Activated naive CD4-positive, alpha-beta T cell treated with anti-CD3 and anti-CD28 coated beads, Interleukin-2, amount 50 U/mL, for 24 hours (primary cell): ENCODE data around the gene TOR1AIP2.
"Not testable (repeated sequence)": the region's sequence is repeated elsewhere in the genome, so short reads cannot be mapped to it uniquely, and the experiment has no call there.

Experiments
- H3K27ac Mint-ChIP-seq: one replicate; pipeline ENCODE4 v1.8.0; 2021; ENCODE audit warnings: mild to moderate bottlenecking, mixed read lengths
- H3K27me3 Mint-ChIP-seq: one replicate; pipeline ENCODE4 v1.8.0; 2021; ENCODE audit warnings: mixed read lengths
- H3K36me3 Mint-ChIP-seq: one replicate; pipeline ENCODE4 v1.8.0; 2021; ENCODE audit warnings: mixed read lengths
- H3K4me1 Mint-ChIP-seq: one replicate; pipeline ENCODE4 v1.8.0; 2021; ENCODE audit warnings: mixed read lengths
- H3K4me3 Mint-ChIP-seq: one replicate; pipeline ENCODE4 v1.8.0; 2021; ENCODE audit warnings: mild to moderate bottlenecking, mixed read lengths
- H3K9me3 Mint-ChIP-seq: one replicate; pipeline ENCODE4 v1.8.0; 2021; ENCODE audit warnings: mixed read lengths

TOR1AIP2 gene

DNA sequence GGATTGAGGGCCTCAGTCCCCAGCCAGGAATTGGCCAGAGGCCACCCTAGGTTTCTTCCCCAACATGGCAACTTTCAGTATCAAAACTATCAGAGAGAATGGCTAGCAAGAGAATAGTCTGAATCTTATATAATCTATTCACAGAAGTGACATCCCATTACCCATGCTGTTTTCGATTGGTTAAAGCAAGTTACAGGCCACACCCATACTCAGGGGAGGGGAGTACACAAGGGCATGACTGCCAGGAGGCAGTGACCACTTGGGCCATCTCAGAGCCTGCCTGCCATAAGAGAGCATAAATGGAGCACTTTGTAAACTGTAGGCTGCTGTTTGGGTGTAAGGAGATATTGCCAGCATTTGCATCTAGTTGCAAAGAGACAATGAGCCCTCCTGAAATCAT is 69.1 kb downstream of the TOR1AIP2 start:
- Mint-ChIP-seq H3K4me3 (no peak overlapping the region), H3K27me3 (peaks cover 3% of the 10 kb centered on the region), H3K9me3 (no peaks in the 10 kb centered on the region), H3K4me1 (peaks cover 6% of the 10 kb centered on the region), H3K27ac (no peak overlapping the region), H3K36me3 (no peaks in the 10 kb centered on the region)

DNA sequence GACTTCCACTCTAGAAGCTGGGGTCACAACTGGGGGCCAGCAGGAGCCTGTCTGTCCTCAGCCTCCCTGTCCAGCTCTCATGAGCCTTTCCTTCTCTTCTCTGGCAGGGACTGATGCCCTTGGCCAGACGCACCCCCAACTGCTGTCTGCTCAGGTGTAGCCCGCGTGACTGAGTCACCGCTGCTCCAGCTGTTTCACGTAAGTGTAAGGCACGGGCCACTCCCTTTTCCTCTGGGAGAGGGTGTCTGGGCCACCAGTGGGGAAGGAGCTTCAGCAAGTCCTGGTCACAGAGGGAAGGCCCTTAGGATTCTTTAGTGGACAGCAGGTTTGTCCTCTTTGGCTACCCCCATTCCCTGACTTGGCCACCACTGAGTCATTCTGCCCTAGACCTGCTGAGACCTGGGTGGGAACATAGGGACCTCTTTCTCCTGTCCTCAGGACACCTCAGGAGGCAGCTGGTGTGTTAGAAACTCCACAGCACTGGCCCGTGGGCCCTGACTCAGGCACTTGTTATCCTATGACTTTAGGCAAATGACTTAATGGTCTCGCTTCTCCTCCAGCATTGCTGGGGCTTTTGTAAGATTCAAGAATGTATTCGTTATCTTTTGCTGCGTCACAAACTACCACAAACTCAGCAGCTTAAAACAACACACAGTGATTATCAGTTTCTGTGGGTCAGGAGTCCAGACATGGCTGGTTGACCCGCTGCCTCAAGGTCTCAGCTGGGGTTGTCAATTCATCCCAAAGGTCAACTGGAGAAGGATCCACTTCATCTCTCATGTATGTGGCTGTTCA is 69.7 kb downstream of the TOR1AIP2 start:
- H3K4me1 Mint-ChIP-seq, result peaks cover 6% of the 10 kb centered on the region
- peaks cover 3% of the 10 kb centered on the region for H3K27me3 Mint-ChIP-seq
- H3K4me3 Mint-ChIP-seq, result no peak overlapping the region
- H3K9me3 Mint-ChIP-seq, result no peaks in the 10 kb centered on the region
- H3K36me3 Mint-ChIP-seq, result no peaks in the 10 kb centered on the region
- no peak overlapping the region for H3K27ac Mint-ChIP-seq

DNA sequence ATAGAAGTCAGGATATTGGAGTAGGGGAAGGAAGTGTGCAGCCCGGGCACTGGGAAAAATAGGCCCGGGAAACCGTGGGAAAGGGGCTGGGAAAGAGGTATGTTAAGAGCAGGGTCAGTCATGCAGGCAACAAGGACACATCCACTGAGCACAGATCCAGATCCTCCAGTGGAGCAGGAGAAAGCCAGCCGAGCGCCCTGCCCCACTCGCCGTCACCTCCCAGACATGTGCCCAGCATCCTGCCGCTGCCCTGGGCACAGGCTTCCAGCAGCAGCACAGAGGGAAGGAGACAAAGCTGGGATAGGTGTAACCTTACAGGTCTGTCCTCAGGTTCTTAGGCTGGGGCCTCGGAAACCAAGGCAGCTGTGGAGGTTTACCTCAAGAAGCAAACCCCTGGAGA is 70.3 kb downstream of the TOR1AIP2 start:
- Mint-ChIP-seq H3K27me3 (peaks cover 3% of the 10 kb centered on the region), H3K4me3 (no peak overlapping the region), H3K4me1 (peaks cover 6% of the 10 kb centered on the region), H3K9me3 (no peaks in the 10 kb centered on the region), H3K27ac (no peak overlapping the region), H3K36me3 (no peaks in the 10 kb centered on the region)

DNA sequence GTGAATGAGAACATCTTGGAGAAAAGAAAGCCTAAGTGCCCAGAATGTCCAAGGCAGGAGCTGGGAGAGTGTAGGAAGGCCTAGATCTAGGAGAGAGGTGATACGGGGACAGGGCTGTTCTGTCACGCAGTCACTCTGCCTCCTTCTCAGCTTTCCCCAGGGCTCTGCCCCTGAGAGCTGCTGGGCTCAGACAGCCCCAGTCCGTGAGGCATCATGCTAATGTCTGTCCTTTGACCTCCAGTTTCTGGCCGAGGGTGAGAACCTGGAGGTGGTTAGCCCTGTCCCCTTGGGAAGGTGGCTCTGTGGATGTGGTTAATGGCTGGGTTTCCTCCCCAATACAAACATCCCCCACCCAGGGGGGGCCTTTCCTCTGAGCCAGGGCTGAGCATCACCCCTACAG is 71.3 kb downstream of the TOR1AIP2 start:
- Mint-ChIP-seq H3K36me3 (no peaks in the 10 kb centered on the region), H3K4me3 (no peak overlapping the region), H3K27ac (no peak overlapping the region), H3K9me3 (no peaks in the 10 kb centered on the region), H3K4me1 (peaks cover 6% of the 10 kb centered on the region), H3K27me3 (peaks cover 3% of the 10 kb centered on the region)

DNA sequence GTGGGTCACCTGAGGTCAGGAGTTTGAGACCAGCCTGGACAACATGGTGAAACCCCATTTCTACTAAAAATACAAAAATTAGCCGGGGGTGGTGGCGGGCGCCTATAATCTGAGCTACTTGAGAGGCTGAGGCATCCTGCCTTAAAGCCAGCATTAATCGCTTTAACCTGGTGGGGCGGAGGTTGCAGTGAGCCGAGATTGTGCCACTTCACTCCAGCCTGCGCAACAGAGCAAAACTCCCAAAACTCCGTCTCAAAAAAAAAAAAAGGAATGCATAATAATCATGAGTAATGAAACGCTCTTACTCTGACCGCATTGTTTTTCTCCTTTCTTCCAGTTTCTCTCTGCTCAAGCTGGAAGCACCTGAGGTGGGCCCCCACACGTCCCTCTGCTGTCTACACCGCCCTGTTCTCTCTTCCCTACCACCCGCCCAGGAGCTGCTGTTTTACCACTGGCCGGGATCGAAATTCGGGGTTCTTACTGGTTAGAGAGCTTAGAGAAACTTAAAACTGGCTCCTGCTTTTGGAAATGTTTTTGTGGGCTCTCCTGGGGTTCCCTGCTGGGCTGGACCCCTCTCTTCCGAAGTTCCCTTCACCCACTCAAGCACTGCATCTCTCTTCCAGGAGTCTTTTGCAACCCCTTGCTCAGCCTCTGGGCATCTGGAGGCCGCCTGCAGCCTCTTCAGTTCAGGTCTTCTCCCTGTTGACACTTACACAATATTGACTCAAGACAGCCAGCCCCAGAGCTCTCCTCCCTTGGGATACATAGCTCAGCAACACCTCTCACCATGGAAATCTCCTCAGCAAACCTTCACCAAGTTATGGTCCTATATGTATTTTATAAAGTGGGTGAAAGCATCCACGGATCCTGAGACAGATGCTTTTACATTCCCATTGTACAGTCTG is 72.1 kb downstream of the TOR1AIP2 start:
- Mint-ChIP-seq H3K9me3 (no peaks in the 10 kb centered on the region), H3K27ac (no peak overlapping the region), H3K4me1 (peaks cover 6% of the 10 kb centered on the region)

DNA sequence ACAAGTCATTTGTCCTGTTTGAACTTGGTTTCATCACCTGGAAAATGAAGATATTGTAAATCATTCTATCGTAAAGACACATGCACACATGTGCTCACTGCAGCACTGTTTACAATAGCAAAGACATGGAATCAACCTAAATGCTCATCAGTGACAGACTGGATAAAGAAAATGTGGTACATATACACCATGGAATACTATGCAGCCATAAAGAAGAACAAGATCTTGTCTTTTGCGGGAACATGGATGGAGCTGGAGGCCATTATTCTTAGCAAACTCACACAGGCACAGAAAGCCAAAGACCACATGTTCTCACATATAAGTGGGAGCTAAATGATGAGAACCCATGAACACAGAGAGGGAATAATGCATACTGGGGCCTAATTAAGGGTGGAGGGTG is 73.2 kb downstream of the TOR1AIP2 start:
- not testable (repeated sequence) for H3K27ac Mint-ChIP-seq

More for the DNA sequence above, 72.1 kb downstream of the TOR1AIP2 start:
- H3K27me3 Mint-ChIP-seq, result peaks cover 3% of the 10 kb centered on the region
- H3K36me3 Mint-ChIP-seq, result no peaks in the 10 kb centered on the region
- no peak overlapping the region for H3K4me3 Mint-ChIP-seq

DNA sequence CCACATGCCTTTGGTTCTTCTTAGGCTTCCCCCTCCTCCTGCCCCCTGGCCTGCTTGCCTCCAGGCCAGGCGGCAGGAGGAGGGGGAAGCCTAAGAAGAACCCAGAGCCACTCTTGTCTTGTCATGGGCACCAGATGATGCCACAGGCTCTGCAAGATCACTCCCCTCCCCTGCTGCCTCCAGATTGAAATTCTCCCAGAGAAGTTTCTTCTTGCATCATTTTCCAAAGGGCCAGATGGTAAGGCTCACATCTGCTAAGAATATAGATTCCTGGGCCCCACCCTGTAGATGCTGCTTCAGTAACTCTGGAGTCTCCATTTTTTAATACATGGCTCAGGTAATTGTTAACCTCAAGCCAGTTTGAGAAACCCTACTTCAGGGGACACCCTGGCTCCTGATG is 73.7 kb downstream of the TOR1AIP2 start:
- H3K4me1 Mint-ChIP-seq, result no peaks in the 10 kb centered on the region
- H3K36me3 Mint-ChIP-seq, result no peaks in the 10 kb centered on the region
- no peak overlapping the region for H3K27ac Mint-ChIP-seq
- no peak overlapping the region for H3K4me3 Mint-ChIP-seq
- H3K9me3 Mint-ChIP-seq, result no peaks in the 10 kb centered on the region
- H3K27me3 Mint-ChIP-seq, result no peaks in the 10 kb centered on the region

More for the DNA sequence above, 73.2 kb downstream of the TOR1AIP2 start:
- H3K4me3 Mint-ChIP-seq, H3K36me3 Mint-ChIP-seq, H3K27me3 Mint-ChIP-seq, H3K4me1 Mint-ChIP-seq, H3K9me3 Mint-ChIP-seq: not testable (repeated sequence)

DNA sequence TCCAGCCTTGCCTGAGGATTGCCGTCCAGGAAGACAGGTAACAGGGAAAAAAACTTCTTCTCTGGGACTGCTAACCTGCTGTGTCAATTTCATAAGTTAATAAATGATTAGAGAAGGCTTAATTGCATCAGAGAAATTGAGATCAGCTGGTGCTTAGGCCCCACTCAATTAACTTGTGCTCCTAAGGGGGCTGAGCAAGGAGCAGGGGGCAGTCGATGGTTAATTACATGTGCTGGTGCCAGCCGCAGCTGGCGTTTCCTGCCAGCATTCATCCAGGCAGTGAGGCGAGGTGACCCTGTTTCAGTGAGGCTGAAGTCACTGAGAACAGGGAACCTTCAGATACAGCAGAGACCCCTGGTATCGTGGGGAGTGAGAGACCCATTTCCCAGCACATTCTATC is 74.5 kb downstream of the TOR1AIP2 start:
- no peaks in the 10 kb centered on the region for H3K27me3 Mint-ChIP-seq
- no peaks in the 10 kb centered on the region for H3K36me3 Mint-ChIP-seq
- no peak overlapping the region for H3K4me3 Mint-ChIP-seq
- no peaks in the 10 kb centered on the region for H3K4me1 Mint-ChIP-seq
- no peaks in the 10 kb centered on the region for H3K9me3 Mint-ChIP-seq
- H3K27ac Mint-ChIP-seq, result no peak overlapping the region

DNA sequence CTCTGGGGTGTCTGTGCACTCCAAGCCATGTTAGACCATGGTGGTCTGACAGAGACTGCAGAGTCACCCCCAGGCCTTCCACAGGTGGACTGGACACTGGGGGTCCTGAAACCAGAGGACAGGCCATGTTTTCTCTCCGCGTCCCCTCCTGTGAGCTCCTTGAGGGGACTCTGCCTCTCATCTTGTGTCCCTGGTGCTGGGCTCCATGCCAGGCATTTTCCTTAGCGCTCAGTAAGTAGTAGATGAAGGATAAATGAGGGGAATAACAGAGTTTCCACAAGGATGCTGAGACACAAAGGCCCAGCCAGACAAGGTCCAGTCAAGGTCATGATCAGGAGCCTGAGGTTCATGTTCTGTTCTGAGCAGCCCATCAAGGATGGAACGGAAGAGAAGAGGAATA is 77.1 kb downstream of the TOR1AIP2 start:
- H3K4me1 Mint-ChIP-seq, result no peaks in the 10 kb centered on the region
- no peaks in the 10 kb centered on the region for H3K27me3 Mint-ChIP-seq
- H3K4me3 Mint-ChIP-seq, result no peak overlapping the region
- H3K36me3 Mint-ChIP-seq, result no peaks in the 10 kb centered on the region
- H3K9me3 Mint-ChIP-seq, result no peaks in the 10 kb centered on the region
- H3K27ac Mint-ChIP-seq, result no peak overlapping the region

DNA sequence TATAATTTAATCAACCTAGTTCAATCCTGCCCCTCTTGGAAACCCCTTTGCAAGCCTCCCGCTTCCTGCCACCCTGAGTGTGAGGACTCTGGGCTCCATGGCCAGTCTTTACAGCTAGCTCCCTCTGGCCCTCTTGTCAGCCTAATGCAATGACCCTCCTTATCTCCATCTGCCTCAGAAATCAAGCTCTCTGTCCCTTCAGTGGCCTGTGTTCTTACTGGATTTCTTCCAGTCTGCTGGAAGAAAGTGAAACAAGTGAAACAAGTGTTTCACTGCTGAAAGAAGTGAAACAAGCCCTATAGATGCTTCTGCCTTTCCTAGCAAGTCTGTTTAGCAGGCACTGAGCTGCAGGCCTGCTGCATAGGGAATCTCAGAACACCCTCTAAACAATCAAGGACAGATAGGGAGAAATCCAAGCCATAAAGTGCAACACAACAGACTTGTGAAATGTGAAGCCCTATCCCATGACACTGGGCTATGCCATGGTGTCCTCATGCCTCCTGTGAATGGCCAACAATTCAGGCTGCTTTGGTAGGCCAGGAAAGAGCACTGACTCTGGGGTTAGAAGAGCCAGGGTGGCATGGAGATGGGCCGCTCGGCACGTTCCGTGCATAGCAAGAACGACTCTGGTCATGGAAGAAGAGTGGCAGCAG is 78.6 kb downstream of the TOR1AIP2 start:
- no peaks in the 10 kb centered on the region for H3K36me3 Mint-ChIP-seq
- H3K27me3 Mint-ChIP-seq, result no peaks in the 10 kb centered on the region
- no peak overlapping the region for H3K27ac Mint-ChIP-seq
- H3K4me3 Mint-ChIP-seq, result no peak overlapping the region
- no peaks in the 10 kb centered on the region for H3K4me1 Mint-ChIP-seq
- H3K9me3 Mint-ChIP-seq, result no peaks in the 10 kb centered on the region

DNA sequence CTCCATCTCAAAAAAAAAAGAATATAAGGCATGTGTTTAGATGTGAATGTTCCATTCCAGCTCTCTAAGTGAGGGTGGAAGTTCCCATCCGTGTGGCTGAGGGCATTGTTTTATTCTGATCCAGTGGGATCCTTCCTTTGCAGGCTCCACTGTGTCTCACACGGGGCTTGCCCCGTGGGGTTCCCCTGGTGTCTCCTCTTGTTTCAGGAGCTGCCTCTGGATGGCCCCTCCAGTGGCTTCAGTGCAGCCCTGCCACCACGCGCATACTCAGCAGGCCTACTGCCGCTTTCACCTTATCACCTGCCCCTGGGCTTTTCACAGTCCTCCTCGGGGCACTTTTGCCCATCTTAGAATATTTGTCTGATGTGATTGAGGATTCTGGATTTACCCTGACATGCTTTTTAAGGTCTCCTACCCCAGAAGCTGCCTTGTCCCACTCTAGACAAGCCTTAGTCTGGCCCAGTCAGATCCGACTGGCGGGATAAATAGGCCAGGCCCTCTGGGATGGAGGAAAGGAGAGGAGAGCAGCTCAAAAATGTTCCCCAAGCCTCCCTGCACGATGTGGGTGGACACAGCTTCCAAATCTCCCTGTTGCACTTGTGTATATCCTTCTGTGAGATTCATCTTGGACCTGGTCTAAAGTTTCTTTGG is 79.3 kb downstream of the TOR1AIP2 start:
- Mint-ChIP-seq H3K36me3 (no peaks in the 10 kb centered on the region), H3K4me1 (no peaks in the 10 kb centered on the region), H3K4me3 (no peak overlapping the region), H3K27ac (no peak overlapping the region), H3K27me3 (no peaks in the 10 kb centered on the region), H3K9me3 (no peaks in the 10 kb centered on the region)

DNA sequence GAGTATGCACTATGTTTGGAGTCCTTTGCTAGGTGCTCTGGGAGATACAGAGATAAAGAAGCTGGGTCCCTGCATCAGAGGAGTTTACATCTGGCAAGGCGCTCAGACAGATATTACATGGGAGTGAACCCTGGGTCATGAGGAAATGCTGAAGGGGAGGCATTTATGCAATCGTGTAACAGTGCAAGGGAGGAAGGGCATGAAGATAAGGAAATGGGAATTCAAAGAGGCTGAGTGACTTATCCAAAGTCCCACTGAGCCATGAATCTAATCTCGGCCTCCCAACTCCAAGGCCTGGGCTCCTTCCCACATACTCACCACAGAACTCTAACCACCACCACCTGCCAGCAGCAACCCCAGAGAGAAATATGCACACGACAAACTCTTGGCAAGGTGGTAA is 82.9 kb downstream of the TOR1AIP2 start:
- no peaks in the 10 kb centered on the region for H3K36me3 Mint-ChIP-seq
- H3K4me3 Mint-ChIP-seq, result no peak overlapping the region
- H3K9me3 Mint-ChIP-seq, result no peaks in the 10 kb centered on the region
- no peak overlapping the region for H3K27ac Mint-ChIP-seq
- no peaks in the 10 kb centered on the region for H3K27me3 Mint-ChIP-seq
- H3K4me1 Mint-ChIP-seq, result no peaks in the 10 kb centered on the region

DNA sequence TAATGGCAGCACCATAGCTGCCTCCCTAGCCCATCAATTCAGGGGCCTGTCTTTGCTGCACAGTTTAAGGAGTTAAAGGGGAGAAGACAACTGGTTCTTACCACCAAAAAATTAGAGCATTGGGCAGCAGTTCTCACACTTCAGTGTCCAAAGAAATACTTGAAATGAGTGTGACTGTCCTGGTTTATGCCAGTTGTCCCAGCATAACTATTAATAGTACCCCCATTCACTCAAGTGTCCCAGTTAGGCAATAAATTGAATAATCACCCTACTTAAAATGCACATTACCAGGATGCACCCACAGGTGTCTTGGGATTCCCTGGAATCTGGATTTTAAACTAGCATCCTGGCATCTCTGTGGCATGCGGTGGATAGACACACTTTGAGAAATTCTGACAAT is 83.5 kb downstream of the TOR1AIP2 start:
- Mint-ChIP-seq H3K4me3 (no peak overlapping the region), H3K27me3 (no peaks in the 10 kb centered on the region), H3K36me3 (no peaks in the 10 kb centered on the region)

DNA sequence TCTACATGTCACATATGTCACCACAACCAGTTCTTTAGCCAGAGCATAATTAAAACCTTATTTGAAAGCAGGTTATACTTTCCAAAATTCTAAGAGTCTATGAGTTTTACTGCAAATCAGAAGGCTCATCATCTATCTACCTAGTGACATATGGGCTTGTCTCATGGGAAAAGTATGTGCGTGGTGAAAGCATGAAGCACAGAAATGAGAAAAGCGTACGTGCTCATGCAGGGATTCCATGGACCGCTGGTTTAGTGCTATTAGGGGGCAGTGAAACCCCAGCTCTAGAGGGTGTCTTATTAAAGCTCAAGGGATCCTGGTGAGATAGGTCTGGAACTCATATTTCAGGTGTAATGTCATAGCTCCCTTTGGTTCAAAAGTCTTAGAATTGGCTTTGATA is 84.3 kb downstream of the TOR1AIP2 start:
- Mint-ChIP-seq H3K27ac (no peak overlapping the region), H3K4me1 (no peaks in the 10 kb centered on the region)

More for the DNA sequence above, 83.5 kb downstream of the TOR1AIP2 start:
- Mint-ChIP-seq H3K27ac (no peak overlapping the region), H3K4me1 (no peaks in the 10 kb centered on the region), H3K9me3 (no peaks in the 10 kb centered on the region)

More for the DNA sequence above, 84.3 kb downstream of the TOR1AIP2 start:
- Mint-ChIP-seq H3K4me3 (no peak overlapping the region), H3K36me3 (no peaks in the 10 kb centered on the region), H3K27me3 (no peaks in the 10 kb centered on the region), H3K9me3 (no peaks in the 10 kb centered on the region)
